ENCODE measurements around the gene CXCR1.
"Not testable (repeated sequence)": the region's sequence is repeated elsewhere in the genome, so short reads cannot be mapped to it uniquely, and the experiment has no call there.

Gene CXCR1

GRCh38 chr2:218161644-218162043 is 5.1 kb downstream of the CXCR1 start:
- DNase-seq (ENCODE audit: low read depth) = no peak

DNA sequence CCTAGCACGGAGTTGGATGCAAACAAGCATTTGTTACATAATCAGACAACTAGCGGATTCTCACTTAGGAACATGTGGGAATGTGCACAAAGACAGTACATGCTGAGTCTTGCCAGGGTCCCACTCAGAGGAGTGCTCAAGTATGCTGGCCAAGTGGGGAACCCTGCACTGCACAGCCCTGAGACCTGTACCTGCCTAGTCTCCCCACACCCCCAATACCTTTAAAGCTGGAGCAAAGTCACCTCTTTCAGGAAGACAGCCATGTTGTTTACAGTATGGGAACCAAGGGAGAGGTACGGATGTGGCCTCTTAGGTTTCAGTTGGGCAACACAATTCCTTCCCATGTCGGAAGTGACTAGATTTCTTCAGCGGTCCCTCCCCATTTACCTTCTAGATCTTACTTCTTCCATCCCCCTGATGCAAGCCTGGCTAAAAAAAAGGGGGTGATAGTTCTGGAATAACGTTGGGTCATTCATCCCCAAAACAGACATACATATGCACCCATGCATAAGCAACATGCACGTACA is 10.7 kb downstream of the CXCR1 start:
- no peak for DNase-seq (ENCODE audit: low read depth)

DNA sequence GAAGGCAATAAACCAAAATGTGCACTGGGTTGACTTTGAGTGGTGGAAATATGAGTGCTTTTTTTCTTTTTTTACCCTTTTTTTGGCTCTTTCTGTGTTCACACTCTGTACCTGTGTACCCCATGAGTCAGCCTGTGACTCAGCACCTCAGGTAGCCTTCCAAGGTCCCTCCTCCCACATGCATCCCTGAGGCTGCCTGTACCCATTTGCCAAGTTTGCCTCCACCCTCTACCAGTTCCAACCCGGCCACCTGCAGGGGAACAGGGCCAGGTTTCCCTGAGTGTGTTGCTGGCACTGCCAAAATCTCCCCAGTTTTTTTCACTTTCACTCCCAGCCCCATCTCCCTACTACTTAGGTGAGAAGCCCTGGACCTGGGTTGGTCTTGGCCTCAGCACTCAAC is 14.0 kb downstream of the CXCR1 start:
- DNase-seq (ENCODE audit: low read depth) = no peak

GRCh38 chr2:218152172-218152571 is 14.6 kb downstream of the CXCR1 start:
- DNase-seq (ENCODE audit: low read depth) = no peak

DNA sequence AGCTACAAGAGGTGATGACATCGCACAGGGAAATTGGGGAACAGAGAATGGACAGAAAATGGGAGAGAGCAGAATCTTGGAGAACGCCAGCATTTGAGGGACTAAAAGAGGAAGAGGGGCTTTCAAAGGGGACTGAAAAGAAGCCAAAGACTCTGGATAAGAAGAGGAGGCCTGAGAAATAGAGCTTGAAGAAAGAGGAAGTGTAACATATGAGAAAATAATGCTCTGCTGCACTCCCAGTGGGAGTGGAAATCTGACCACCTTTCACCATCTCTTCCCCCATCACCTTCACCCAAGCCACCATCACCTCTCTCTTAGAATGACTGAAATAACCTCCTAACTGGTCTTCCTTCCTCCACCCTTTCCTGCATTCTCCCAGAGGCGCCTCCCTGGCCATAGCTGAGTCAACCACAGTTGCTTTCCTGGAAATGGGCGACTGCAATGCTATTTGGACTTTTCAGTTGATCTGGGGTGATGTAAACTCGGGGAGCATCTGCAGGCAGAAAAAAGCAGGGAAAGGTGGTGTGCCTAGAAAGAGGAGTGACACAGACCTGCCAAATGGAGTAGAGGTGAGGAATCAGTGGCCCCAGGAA is 16.8 kb downstream of the CXCR1 start:
- DNase-seq (ENCODE audit: low read depth) = no peak

DNA sequence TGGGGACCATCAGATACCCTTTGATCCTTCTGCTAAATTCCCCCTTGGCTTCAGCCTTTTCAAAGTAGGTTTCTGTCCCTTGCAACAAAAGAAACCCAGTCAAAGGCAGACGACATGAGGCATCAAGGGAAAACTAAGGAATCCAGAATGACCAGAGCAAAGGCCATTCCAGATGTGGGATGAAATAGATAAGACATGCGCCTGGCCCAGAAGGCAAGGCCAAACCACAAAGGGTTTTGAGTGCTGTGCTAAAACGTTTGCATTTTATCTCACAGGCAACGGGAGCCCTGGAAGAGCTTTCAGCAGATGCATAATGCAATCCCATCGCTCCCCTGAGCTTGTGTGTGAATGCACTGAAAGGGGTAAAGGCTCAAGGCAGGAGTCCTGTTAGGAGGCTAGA is 17.7 kb downstream of the CXCR1 start:
- DNase-seq (ENCODE audit: low read depth) = no peak

- DNase-seq (ENCODE audit: low read depth) = no peak
Observed at GRCh38 chr2:218146056-218146455, 20.7 kb downstream of the CXCR1 start.

- DNase-seq (ENCODE audit: low read depth) = no peak
Observed at GRCh38 chr2:218145124-218145523, 21.6 kb downstream of the CXCR1 start.

GRCh38 chr2:218138047-218138446 is 28.7 kb downstream of the CXCR1 start:
- no peak for DNase-seq (ENCODE audit: low read depth)

DNA sequence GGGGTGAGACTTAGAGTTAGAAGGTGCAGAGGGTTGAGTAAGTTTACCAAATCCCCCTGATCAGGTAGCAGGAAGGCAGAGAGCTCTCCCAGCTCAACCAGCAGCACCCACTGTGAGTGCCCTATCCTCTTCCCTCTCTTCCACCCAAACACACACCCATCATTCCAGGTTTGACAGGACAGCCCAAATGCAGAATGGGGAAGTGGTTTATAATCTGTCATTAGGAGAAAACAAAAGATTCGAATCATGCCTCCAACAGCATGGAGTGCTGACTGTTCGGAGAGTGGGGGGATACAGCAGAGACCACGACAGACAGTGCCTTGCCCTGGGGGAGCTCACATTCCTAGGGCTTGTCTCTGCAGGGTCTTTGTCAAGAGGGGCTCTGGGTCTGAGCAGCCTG is 29.2 kb downstream of the CXCR1 start:
- no peak for DNase-seq (ENCODE audit: low read depth)

DNA sequence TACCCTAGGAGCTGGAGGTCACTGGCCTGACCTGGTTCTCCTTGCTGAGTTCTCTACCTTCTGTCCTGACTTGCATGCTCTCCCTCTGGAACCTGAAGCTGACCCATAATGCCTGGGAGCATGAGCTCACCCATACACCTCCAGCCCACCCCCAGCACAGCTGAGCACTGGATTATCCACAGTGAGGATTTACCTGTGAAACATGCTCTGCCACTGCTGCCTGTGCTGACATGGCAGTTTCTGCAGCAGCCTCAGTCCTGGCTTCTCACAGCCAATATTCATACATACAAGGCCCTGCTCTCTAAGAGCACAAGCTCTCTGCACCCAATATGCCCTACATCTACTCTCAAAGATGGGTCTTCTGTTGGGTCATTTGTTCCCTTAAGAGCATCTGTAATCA is 35.9 kb downstream of the CXCR1 start:
- DNase-seq (ENCODE audit: low read depth) = no peak

- DNase-seq (ENCODE audit: low read depth) = no peak
Observed at GRCh38 chr2:218130377-218130776, 36.4 kb downstream of the CXCR1 start.

DNA sequence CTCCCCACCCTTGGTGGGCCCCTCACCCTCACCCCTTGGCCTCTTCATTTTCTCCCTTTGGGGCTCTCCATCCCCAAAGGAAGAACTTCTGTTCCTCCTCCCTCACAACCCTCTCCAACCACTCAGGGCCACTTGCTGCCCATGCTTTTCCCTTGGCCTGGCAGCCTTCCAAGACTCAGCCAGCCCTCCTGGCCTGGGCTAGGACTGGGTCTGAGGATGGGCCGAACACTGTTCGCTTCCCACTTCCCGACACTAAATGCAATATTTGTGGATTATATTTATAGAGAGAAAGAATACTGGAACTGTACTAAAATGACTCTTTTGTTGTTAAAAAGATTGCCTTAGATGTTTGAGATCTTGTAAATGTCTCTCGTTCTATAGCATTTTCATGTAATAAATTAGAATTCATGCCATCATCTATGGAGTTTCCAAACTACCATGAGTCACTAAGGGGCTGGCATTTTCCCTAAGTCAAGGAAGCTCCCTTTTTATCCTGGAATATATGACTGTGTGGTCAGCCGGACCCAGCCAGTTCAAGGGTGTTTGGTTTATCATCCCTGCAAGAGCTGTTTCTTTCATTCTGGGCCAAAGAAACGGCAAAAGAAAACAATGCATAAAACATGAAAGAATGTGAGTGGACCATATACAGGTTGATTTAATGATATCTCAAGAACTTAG is 37.2 kb downstream of the CXCR1 start:
- DNase-seq (ENCODE audit: low read depth) = no peak

DNA sequence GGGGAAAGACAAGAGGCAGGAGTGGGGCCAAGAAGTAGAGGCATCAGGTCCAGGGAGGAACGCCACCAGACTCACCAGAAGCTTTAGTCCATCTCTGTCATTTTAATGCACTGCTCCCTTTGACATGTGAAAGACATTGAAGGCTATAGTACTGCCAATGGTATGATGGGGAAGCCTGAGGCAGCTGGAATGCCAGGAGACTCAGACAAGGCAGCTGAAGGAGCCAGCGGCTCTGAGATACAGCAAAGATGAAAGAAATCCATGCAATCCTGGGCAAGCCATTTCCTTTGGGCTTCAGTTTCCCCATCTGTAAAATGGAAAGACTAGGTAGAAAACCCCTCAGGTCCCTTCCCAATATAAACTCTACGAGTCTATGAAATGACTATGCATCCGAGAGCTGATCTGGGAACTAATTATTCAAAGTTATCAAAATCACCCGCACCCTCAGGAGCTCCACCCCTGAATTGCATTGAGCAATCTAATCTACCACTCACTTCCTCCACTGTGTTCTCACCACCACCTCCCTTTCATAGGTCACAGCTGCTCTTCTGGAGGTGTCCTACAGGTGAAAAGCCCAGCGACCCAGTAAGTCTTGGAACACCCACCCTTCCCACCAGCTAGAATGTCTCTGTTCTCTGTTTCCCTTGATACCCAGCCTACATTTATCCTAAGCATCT is 37.8 kb downstream of the CXCR1 start:
- DNase-seq (ENCODE audit: low read depth) = no peak

GRCh38 chr2:218127929-218128455 is 38.8 kb downstream of the CXCR1 start:
- DNase-seq (ENCODE audit: low read depth) = no peak

DNA sequence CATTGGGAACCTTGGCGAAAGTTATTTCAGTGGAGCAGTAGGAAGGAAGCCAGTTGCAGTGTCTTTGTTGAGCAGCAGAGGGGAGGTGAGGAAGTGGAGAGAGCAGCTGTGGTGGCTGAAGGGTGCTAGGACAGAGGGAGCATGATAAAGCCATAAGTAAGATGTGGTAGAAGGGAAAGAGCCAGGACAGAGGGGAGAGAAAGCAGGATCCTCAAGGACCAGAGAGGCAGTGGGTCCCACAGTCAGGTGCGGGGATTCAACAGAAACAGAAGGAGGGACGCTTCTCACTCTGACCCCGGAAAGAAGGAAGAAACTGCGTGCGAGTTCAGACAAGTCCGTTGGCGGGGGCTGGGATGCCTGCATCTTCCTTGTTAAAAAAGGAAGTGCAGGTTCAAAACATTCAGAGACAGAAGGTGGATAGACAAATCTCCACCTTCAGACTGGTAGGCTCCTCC is 41.1 kb downstream of the CXCR1 start, which contains the start of gene CXCR2:
Gene CXCR2 (plus strand): TSS at position 403 of the 455 bp plus-strand sequence. CDS start 8,774 bp downstream, outside the sequence.
- DNase-seq (ENCODE audit: low read depth) = no peak

- DNase-seq (ENCODE audit: low read depth) = no peak
Observed at GRCh38 chr2:218125095-218125494, 41.7 kb downstream of the CXCR1 start.

- no peak for DNase-seq (ENCODE audit: low read depth)
Observed at GRCh38 chr2:218123986-218124385, 42.8 kb downstream of the CXCR1 start.

DNA sequence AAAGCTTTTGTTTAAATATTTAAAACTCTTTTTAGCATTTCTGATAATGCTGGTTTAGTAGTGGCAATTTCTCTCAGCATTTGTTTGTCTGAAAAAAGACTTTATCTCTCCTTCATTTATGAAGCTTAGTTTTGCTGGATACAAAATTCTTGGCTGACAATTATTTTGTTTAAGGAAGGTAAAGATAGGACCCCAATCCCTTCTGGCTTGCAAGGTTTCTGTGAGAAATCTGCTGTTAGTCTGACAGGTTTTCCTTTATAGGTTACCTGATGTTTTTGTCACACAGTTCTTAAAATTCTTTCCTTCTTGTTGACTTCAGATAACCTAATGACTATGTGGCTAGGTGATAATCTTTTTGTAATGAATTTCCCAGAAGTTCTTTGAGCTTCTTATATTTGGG is 44.5 kb downstream of the CXCR1 start:
- not testable (repeated sequence) for DNase-seq (ENCODE audit: low read depth)

DNA sequence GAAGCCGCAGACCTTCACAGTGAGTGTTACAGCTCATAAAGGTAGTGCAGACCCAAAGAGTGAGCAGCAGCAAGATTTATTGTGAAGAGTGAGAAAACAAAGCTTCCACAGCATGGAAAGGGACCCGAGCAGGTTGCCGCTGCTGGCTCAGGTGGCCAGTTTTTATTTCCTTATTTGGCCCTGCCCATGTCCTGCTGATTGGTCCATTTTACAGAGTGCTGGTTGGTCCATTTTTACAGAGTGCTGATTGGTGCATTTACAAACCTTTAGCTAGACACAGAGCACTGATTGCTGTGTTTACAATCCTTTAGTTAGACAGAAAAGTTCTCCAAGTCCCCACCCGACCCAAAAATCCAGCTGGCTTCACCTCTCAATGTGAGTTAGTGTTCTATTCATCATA is 45.0 kb downstream of the CXCR1 start:
- DNase-seq (ENCODE audit: low read depth) = not testable (repeated sequence)

All from GM04504 (cell line).